Common myeloid progenitor, CD34-positive (primary cell): ENCODE results near the gene ATP11A.
A peak's percentile ranks its signal among the peaks of the same experiment; 100 is the strongest.

Experiments used
- CTCF ChIA-PET: fragments of 350-600 bp; sonication (Branson Sonifier 250); formaldehyde crosslinking; loops from one replicate; lab custom pipeline; 2021; ENCODE audit warnings: antibody characterized with exemption; lab: Charles Lee
- POLR2A ChIA-PET: fragments of 350-600 bp; sonication (Branson Sonifier 250); formaldehyde crosslinking; loops from one replicate; lab custom pipeline; 2021; ENCODE audit warnings: antibody characterized with exemption; lab: Charles Lee
- DNase-seq, 3 donors: peaks; one replicate each; pipeline versions ENCODE4 v3.0.0 to v3.0.0-alpha.2; 2013
- H3K27ac ChIP-seq, 2 experiments: 1 replicate in 1 of 2; 2 replicates in 1 of 2; pipeline ENCODE4 v1.7.0; 2013; ENCODE audit warnings: inconsistent platforms in 2 of 2, low read length in 2 of 2, mild to moderate bottlenecking in 2 of 2, low read depth in 1 of 2, moderate library complexity in 1 of 2; ENCODE audit not compliant: severe bottlenecking in 2 of 2, insufficient read depth in 1 of 2, poor library complexity in 1 of 2
- H3K27me3 ChIP-seq, 5 experiments: replicated peaks in 2 of 5; 1 replicate in 3 of 5; 2 replicates in 2 of 5; pipeline versions ENCODE4 v1.6.1 to v1.7.0; 2013; ENCODE audit warnings: low read length in 4 of 5, mild to moderate bottlenecking in 2 of 5, moderate library complexity in 2 of 5, inconsistent platforms in 1 of 5; ENCODE audit not compliant: insufficient read depth in 5 of 5, control insufficient read depth in 4 of 5
- H3K36me3 ChIP-seq, 4 experiments: 1 replicate in 2 of 4; 2 replicates in 2 of 4; pipeline versions ENCODE4 v1.6.1 to v1.7.0; 2013; ENCODE audit warnings: low read length in 3 of 4, control low read depth in 1 of 4, mild to moderate bottlenecking in 1 of 4; ENCODE audit not compliant: control insufficient read depth in 4 of 4, insufficient read depth in 4 of 4
- H3K4me1 ChIP-seq, 4 experiments: 1 replicate in 3 of 4; 2 replicates in 1 of 4; pipeline versions ENCODE4 v1.6.1 to v1.7.1; 2013; ENCODE audit warnings: low read length in 3 of 4, mild to moderate bottlenecking in 3 of 4, control low read depth in 1 of 4, inconsistent platforms in 1 of 4, moderate library complexity in 1 of 4; ENCODE audit not compliant: control insufficient read depth in 4 of 4, insufficient read depth in 4 of 4; ENCODE audit errors: control extremely low read depth in 1 of 4
- H3K4me3 ChIP-seq, 7 experiments: 1 replicate in 4 of 7; 2 replicates in 3 of 7; pipeline versions ENCODE4 v1.5.1 to v1.7.0; 2013; ENCODE audit warnings: mild to moderate bottlenecking in 7 of 7, low read length in 6 of 7, moderate library complexity in 6 of 7, inconsistent platforms in 2 of 7, low read depth in 2 of 7, control low read depth in 1 of 7; ENCODE audit not compliant: insufficient read depth in 4 of 7, control insufficient read depth in 1 of 7; ENCODE audit errors: extremely low read depth in 1 of 7
- H3K9me3 ChIP-seq, 5 experiments: 1 replicate in 4 of 5; 2 replicates in 1 of 5; pipeline versions ENCODE4 v1.6.1 to v1.7.1; 2013; ENCODE audit warnings: low read length in 4 of 5, mild to moderate bottlenecking in 2 of 5, inconsistent platforms in 1 of 5, low read depth in 1 of 5, moderate library complexity in 1 of 5; ENCODE audit not compliant: control insufficient read depth in 4 of 5, insufficient read depth in 2 of 5; ENCODE audit errors: control extremely low read depth in 1 of 5
- WGBS: methylation state at CpG from one replicate; pipeline ENCODE4 v1.1.5; 2013; ENCODE audit not compliant: insufficient coverage; 5-methylcytosine and 5-hydroxymethylcytosine counted together

The ATP11A gene

DNA sequence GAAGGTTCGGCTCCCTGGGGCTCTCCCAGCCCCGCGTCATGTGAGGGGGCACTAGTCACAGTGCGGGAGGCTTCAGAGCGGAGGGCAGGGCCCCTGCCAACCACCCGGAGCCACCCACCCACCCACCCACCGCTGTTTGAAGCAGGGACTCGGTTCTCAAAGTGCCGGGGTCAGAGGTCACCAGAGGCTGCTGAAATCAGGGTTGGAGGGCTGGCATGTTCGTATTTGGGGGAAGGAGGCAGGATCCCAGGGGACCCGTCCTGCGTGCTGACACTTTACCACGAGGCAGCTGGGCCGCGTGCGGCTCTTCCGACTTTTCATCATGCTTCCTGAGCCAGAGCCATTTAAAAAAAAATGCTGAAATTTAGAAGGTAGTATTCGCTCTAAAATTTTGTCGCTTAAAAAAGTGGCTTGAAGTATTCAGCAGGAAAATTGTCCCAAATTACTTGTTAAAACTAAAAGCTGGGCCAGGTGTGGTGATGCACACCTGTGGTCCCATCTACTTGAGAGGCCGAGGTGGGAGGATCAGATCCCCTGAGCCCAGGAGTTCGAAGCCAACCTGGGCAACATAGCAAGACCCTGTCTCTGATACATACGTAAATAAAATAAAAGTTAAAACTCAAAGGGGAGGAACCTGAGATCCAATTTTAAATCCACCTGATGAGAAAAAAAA lies 21.2 kb downstream of the ATP11A start:
- peaks cover 0 to 14% (median 5%) of the 10 kb centered on the region in 4 experiments for H3K4me1 ChIP-seq
- H3K36me3 ChIP-seq = no peaks in the 10 kb centered on the region
- H3K9me3 ChIP-seq = peaks cover 0 to 6% (median 2%) of the 10 kb centered on the region in 5 experiments
- H3K27ac ChIP-seq = no peak overlapping the region
- no peaks in the 10 kb centered on the region for H3K27me3 ChIP-seq
- 98% methylated on average over 13 of the region's 22 CpGs for WGBS
- ChIA-PET POLR2A (no interaction called here), CTCF (interaction anchor here (1.7 kb wide), 1 partner anchor 15 kb away, joined by 4 read pairs; no protein-coding TSS in a partner anchor)
- no peak overlapping the region for H3K4me3 ChIP-seq
- DNase-seq = no peak

DNA sequence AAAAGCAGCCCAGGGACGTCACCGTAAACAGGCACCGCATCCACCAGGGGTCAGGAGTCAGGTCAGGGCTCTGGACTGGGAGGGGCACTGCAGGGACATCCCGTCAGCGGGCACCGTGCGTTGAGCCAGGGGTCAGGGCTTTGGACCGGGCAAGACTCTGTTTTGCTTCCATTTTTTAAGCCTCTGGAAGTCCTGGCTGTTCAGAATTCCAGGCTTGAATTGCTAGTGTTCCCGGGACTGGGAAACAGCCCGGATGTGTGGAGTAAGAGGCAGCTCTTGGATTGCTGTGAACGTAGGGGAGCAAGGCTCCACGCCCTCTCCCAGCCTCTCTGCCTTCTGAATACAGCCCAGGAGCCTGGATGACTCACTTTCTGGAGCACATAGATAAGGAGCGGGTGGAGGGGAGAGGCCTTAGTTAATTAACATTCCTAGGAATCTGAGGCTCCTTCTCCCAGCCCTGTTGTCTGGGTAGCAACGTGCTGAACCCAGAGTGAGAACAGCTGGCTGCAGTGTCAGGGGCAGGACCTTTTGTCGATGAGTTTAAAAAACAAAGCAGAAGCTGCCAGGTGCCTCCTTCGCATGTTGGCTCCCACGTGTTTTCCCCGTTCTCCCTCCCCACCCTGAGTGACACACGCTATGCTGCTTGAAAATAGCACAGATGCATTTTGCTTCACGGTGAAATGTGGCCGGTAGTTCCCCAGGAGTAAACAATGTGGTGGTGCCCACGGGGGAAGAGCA lies 21.9 kb downstream of the ATP11A start:
- Histone ChIP-seq H3K27me3 (no peaks in the 10 kb centered on the region), H3K4me3 (peak overlapping the region in 1 of 7 experiments; percentile 13), H3K27ac (no peak overlapping the region), H3K9me3 (peaks cover 0 to 6% (median 2%) of the 10 kb centered on the region in 5 experiments), H3K4me1 (peaks cover 0 to 14% (median 5%) of the 10 kb centered on the region in 4 experiments), H3K36me3 (no peaks in the 10 kb centered on the region)
- POLR2A ChIA-PET = interaction anchor here (1.0 kb wide), 1 partner anchor 8 kb away, joined by 3 read pairs; no protein-coding TSS in a partner anchor
- peak in 2 of 3 donors; percentile 71 to 76 for DNase-seq
- 64% methylated on average over 16 of the region's 22 CpGs for WGBS
- CTCF ChIA-PET = interaction anchor here (1.7 kb wide), 1 partner anchor 14 kb away, joined by 4 read pairs; no protein-coding TSS in a partner anchor

DNA sequence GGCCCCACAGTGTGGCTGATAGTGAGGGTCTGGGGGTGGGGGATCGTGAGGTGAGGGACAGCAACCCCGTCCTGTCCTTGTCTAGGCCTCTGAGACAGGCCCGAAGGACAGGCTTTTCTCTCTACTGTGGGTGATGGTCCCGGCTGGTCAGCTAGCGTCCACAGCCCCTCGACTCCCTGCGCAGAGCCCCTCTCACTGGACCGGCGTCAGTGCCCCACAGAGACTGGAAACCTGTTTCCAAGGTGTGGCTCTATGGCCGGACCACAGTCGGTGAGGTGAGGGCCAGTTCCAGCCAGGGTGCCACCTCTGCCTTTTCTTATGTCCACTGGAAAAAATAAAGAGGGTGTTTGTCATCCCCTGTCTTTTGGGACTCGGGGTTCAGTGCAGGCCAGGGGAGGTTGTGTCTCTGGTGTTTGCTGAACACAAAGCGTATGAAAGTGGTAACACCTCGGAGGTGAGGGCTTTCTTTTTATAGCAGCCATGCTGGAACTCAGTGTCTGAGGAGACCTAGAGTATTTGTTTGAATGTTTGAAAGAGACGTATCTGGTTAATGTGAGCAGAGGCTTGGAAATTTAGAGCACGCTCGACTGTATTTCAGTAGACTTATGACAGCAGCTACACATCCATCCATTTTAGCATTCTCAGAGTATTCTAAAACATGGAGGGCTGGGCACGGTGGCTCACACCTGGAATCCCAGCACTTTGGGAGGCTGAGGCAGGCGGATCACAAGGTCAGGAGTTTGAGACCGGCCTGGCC lies 22.8 kb downstream of the ATP11A start:
- POLR2A ChIA-PET = interaction anchor here (1.0 kb wide), 1 partner anchor 9 kb away, joined by 3 read pairs; no protein-coding TSS in a partner anchor
- CTCF ChIA-PET = no interaction called here
- H3K27ac ChIP-seq = no peak overlapping the region

DNA sequence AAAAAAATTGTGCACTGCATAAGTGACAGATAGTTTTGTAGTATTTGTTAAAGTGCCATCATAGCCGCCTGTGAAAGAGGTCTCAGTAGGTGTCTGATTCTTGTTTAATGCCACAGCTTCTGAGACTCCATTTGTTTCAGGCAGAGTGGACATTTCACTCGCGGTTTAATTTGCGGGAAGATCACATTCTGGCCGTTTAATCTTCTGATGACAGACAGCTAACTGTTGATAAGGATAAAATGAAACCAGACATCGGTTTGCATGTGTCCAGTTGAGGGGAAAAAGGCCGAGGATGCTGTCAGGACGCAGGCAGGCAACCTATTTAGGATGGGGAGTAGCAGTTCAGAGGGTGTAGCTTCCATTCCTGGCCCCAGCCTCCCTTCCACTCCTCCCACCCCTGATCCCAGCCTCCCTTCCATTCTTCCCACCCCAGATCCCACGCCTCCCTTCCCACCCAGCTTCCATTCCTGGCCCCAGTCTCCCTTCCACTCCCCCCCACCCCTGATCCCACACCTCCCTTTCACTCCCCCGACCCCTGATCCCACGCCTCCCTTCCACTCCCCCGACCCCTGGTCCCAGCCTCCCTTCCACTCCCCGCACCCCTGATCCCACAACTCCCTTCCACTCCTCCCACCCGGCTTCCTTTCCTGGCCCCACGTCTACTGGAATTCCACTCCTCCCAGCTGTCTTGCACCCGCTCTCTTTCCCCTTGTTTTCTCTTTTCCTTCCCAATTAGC lies 23.8 kb downstream of the ATP11A start:
- ChIA-PET CTCF (no interaction called here), POLR2A (no interaction called here)
- peaks cover 0 to 14% (median 5%) of the 10 kb centered on the region in 4 experiments for H3K4me1 ChIP-seq
- no peak overlapping the region for H3K4me3 ChIP-seq
- WGBS = 91% methylated on average over 13 of the region's 16 CpGs
- no peaks in the 10 kb centered on the region for H3K27me3 ChIP-seq
- DNase-seq = no peak
- H3K36me3 ChIP-seq = no peaks in the 10 kb centered on the region
- peaks cover 0 to 6% (median 2%) of the 10 kb centered on the region in 5 experiments for H3K9me3 ChIP-seq
- no peak overlapping the region for H3K27ac ChIP-seq

More for the DNA sequence above, 22.8 kb downstream of the ATP11A start:
- no peaks in the 10 kb centered on the region for H3K27me3 ChIP-seq
- H3K4me1 ChIP-seq = peaks cover 0 to 14% (median 5%) of the 10 kb centered on the region in 4 experiments
- no peak overlapping the region for H3K4me3 ChIP-seq
- WGBS = 97% methylated on average over 16 of the region's 20 CpGs
- DNase-seq = no peak
- peaks cover 0 to 6% (median 2%) of the 10 kb centered on the region in 5 experiments for H3K9me3 ChIP-seq
- H3K36me3 ChIP-seq = no peaks in the 10 kb centered on the region

DNA sequence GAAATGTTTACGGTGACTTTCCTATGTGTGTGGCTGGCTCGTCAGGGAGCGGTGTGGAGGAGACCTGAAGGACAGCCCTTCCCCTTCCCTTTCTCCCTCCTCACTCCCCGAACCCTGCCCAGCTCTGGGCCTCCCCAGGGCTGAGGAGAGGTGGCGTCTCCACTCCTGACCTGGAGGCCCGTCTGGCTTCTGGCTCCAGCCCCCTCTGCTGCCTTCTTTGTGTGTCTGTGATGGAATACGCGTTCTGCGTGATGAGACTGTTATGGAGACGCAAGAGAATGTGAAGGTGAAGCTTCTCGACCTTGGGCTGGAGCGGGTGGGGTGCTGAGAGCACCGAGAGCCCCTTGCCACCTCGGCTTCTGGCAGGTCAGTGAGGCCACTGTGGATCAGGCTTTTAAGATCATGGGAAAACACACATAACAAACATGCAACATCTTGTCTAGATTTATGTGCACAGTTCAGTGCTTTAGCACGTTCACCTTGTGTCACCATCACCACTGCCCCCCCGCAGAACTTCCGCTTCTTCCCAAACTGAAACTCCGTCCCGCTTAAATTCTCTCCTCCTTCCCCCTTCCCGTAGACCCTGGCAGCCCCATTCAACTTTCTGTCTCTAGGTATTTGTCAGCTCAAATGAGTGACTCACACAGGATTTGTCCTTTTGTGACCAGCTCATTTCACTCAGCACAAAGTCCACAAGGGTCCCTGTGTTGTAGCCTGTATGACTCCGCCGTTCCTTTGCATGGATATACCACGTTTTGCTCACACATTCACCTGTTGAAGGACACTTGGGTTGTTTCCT lies 24.7 kb downstream of the ATP11A start:
- no peak overlapping the region for H3K4me3 ChIP-seq
- no peak overlapping the region for H3K27ac ChIP-seq
- CTCF ChIA-PET = no interaction called here
- H3K4me1 ChIP-seq = peaks cover 0 to 14% (median 5%) of the 10 kb centered on the region in 4 experiments
- peak in 2 of 3 donors; percentile 33 to 58 for DNase-seq
- WGBS = 98% methylated on average over 19 of the region's 23 CpGs
- H3K9me3 ChIP-seq = peaks cover 0 to 6% (median 2%) of the 10 kb centered on the region in 5 experiments
- POLR2A ChIA-PET = no interaction called here
- H3K36me3 ChIP-seq = peaks cover 0 to 3% (median 0%) of the 10 kb centered on the region in 4 experiments
- no peaks in the 10 kb centered on the region for H3K27me3 ChIP-seq

DNA sequence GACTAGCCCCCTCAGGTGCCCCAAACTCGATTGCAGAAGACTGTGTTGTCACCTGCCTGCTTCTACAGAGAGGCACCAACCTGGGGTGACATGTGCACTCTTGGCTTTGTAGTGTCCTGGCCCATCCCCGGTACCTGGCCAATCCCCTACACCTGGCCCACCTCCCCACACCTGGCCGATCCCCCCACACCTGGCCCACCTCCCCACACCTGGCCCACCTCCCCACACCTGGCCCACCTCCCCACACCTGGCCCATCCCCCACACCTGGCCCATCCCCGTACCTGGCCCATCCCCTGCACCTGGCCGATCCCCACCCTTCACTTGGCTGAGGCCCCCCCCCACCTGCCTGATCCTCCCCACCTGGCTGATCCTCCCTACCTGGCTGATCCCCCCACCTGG lies 25.4 kb downstream of the ATP11A start:
- peaks cover 0 to 3% (median 0%) of the 10 kb centered on the region in 4 experiments for H3K36me3 ChIP-seq
- WGBS = 91% methylated on average over 2 of the region's 5 CpGs
- H3K4me3 ChIP-seq = no peak overlapping the region
- CTCF ChIA-PET = no interaction called here
- DNase-seq = no peak
- H3K4me1 ChIP-seq = peaks cover 0 to 14% (median 5%) of the 10 kb centered on the region in 4 experiments
- H3K27ac ChIP-seq = no peak overlapping the region
- POLR2A ChIA-PET = no interaction called here
- peaks cover 0 to 6% (median 2%) of the 10 kb centered on the region in 5 experiments for H3K9me3 ChIP-seq
- no peaks in the 10 kb centered on the region for H3K27me3 ChIP-seq
